Measurements from ENCODE around the gene F8.
A peak's percentile ranks its signal among the peaks of the same experiment; 100 is the strongest.
"Not testable (repeated sequence)": the region's sequence is repeated elsewhere in the genome, so short reads cannot be mapped to it uniquely, and the experiment has no call there.

F8 gene

GRCh38 chrX:154918060-154918483 is 104.5 kb downstream of the F8 start:
- no peaks in the 10 kb centered on the region for H3K4me1 ChIP-seq (ENCODE audit: insufficient read depth, insufficient read length)
- peak; percentile 22 for DNase-seq (ENCODE audit: low read depth, low spot score)
- no peaks in the 10 kb centered on the region for H3K27me3 ChIP-seq (ENCODE audit: insufficient read depth, insufficient read length)
- no peak overlapping the region for H3K4me3 ChIP-seq (ENCODE audit: insufficient read length, low read depth)
- no peaks in the 10 kb centered on the region for H3K36me3 ChIP-seq (ENCODE audit: insufficient read depth, insufficient read length, low read length)
- no peaks in the 10 kb centered on the region for H3K9me3 ChIP-seq (ENCODE audit: insufficient read depth, low read length)
- no peak overlapping the region for H3K9ac ChIP-seq (ENCODE audit: insufficient read length, low read depth)
- TF ChIP-seq YY1 (IDR thresholded peaks at IDR 0.05; ENCODE audit: insufficient read depth, insufficient read length) (no peak), SUZ12 (IDR thresholded peaks at IDR 0.05; ENCODE audit: extremely low read depth, insufficient read depth, insufficient read length) (no peak), ZNF274 (IDR thresholded peaks at IDR 0.05; ENCODE audit: low read depth, low read length) (no peak)

- Histone ChIP-seq H3K4me3 (ENCODE audit: insufficient read length, low read depth) (no peak overlapping the region), H3K4me1 (ENCODE audit: insufficient read depth, insufficient read length) (no peaks in the 10 kb centered on the region), H3K27me3 (ENCODE audit: insufficient read depth, insufficient read length) (no peaks in the 10 kb centered on the region), H3K36me3 (ENCODE audit: insufficient read depth, insufficient read length, low read length) (no peaks in the 10 kb centered on the region), H3K9me3 (ENCODE audit: insufficient read depth, low read length) (no peaks in the 10 kb centered on the region), H3K9ac (ENCODE audit: insufficient read length, low read depth) (no peak overlapping the region)
- DNase-seq (ENCODE audit: low read depth, low spot score), result no peak
- no peak for TF ChIP-seq YY1 (IDR thresholded peaks at IDR 0.05; ENCODE audit: insufficient read depth, insufficient read length)
- TF ChIP-seq ZNF274 (IDR thresholded peaks at IDR 0.05; ENCODE audit: low read depth, low read length), result no peak
- no peak for TF ChIP-seq SUZ12 (IDR thresholded peaks at IDR 0.05; ENCODE audit: extremely low read depth, insufficient read depth, insufficient read length)
These were observed 108.5 kb downstream of the F8 start for GRCh38 chrX:154914052-154914451.

- not testable (repeated sequence) for H3K9me3 ChIP-seq (ENCODE audit: insufficient read depth, low read length)
These were observed 112.0 kb downstream of the F8 start for GRCh38 chrX:154910528-154910927.

GRCh38 chrX:154910048-154910447 is 112.5 kb downstream of the F8 start:
- DNase-seq (ENCODE audit: low read depth, low spot score); H3K27me3 ChIP-seq (ENCODE audit: insufficient read depth, insufficient read length); H3K4me1 ChIP-seq (ENCODE audit: insufficient read depth, insufficient read length); H3K36me3 ChIP-seq (ENCODE audit: insufficient read depth, insufficient read length, low read length); H3K4me3 ChIP-seq (ENCODE audit: insufficient read length, low read depth); H3K9ac ChIP-seq (ENCODE audit: insufficient read length, low read depth); H3K9me3 ChIP-seq (ENCODE audit: insufficient read depth, low read length): not testable (repeated sequence)

More at GRCh38 chrX:154910528-154910927, 112.0 kb downstream of the F8 start:
- H3K36me3 ChIP-seq (ENCODE audit: insufficient read depth, insufficient read length, low read length); H3K27me3 ChIP-seq (ENCODE audit: insufficient read depth, insufficient read length); H3K4me1 ChIP-seq (ENCODE audit: insufficient read depth, insufficient read length); H3K4me3 ChIP-seq (ENCODE audit: insufficient read length, low read depth); H3K9ac ChIP-seq (ENCODE audit: insufficient read length, low read depth); DNase-seq (ENCODE audit: low read depth, low spot score): not testable (repeated sequence)

- DNase-seq (ENCODE audit: low read depth, low spot score), result no peak
- Histone ChIP-seq H3K9ac (ENCODE audit: insufficient read length, low read depth) (no peak overlapping the region), H3K27me3 (ENCODE audit: insufficient read depth, insufficient read length) (no peaks in the 10 kb centered on the region), H3K4me3 (ENCODE audit: insufficient read length, low read depth) (no peak overlapping the region), H3K9me3 (ENCODE audit: insufficient read depth, low read length) (no peaks in the 10 kb centered on the region), H3K4me1 (ENCODE audit: insufficient read depth, insufficient read length) (no peaks in the 10 kb centered on the region), H3K36me3 (ENCODE audit: insufficient read depth, insufficient read length, low read length) (no peaks in the 10 kb centered on the region)
- no peak for TF ChIP-seq SUZ12 (IDR thresholded peaks at IDR 0.05; ENCODE audit: extremely low read depth, insufficient read depth, insufficient read length)
- TF ChIP-seq YY1 (IDR thresholded peaks at IDR 0.05; ENCODE audit: insufficient read depth, insufficient read length), result no peak
- TF ChIP-seq ZNF274 (IDR thresholded peaks at IDR 0.05; ENCODE audit: low read depth, low read length), result no peak
These were observed 113.7 kb downstream of the F8 start for GRCh38 chrX:154908821-154909220.

- no peaks in the 10 kb centered on the region for H3K4me1 ChIP-seq (ENCODE audit: insufficient read depth, insufficient read length)
- no peak for DNase-seq (ENCODE audit: low read depth, low spot score)
- no peaks in the 10 kb centered on the region for H3K36me3 ChIP-seq (ENCODE audit: insufficient read depth, insufficient read length, low read length)
- TF ChIP-seq ZNF274 (IDR thresholded peaks at IDR 0.05; ENCODE audit: low read depth, low read length) (no peak), YY1 (IDR thresholded peaks at IDR 0.05; ENCODE audit: insufficient read depth, insufficient read length) (no peak), SUZ12 (IDR thresholded peaks at IDR 0.05; ENCODE audit: extremely low read depth, insufficient read depth, insufficient read length) (no peak)
- no peak overlapping the region for H3K4me3 ChIP-seq (ENCODE audit: insufficient read length, low read depth)
- H3K9ac ChIP-seq (ENCODE audit: insufficient read length, low read depth), result no peak overlapping the region
- no peaks in the 10 kb centered on the region for H3K9me3 ChIP-seq (ENCODE audit: insufficient read depth, low read length)
- no peaks in the 10 kb centered on the region for H3K27me3 ChIP-seq (ENCODE audit: insufficient read depth, insufficient read length)
These were observed 120.1 kb downstream of the F8 start for GRCh38 chrX:154902408-154902807.

GRCh38 chrX:154900323-154900722 is 122.2 kb downstream of the F8 start:
- no peak for DNase-seq (ENCODE audit: low read depth, low spot score)
- Histone ChIP-seq H3K9ac (ENCODE audit: insufficient read length, low read depth) (no peak overlapping the region), H3K4me1 (ENCODE audit: insufficient read depth, insufficient read length) (no peaks in the 10 kb centered on the region), H3K4me3 (ENCODE audit: insufficient read length, low read depth) (no peak overlapping the region), H3K27me3 (ENCODE audit: insufficient read depth, insufficient read length) (no peaks in the 10 kb centered on the region), H3K36me3 (ENCODE audit: insufficient read depth, insufficient read length, low read length) (no peaks in the 10 kb centered on the region), H3K9me3 (ENCODE audit: insufficient read depth, low read length) (no peaks in the 10 kb centered on the region)
- no peak for TF ChIP-seq ZNF274 (IDR thresholded peaks at IDR 0.05; ENCODE audit: low read depth, low read length)

GRCh38 chrX:154892296-154892695 is 130.2 kb downstream of the F8 start:
- no peak overlapping the region for H3K4me3 ChIP-seq (ENCODE audit: insufficient read length, low read depth)
- no peaks in the 10 kb centered on the region for H3K9me3 ChIP-seq (ENCODE audit: insufficient read depth, low read length)
- no peak for DNase-seq (ENCODE audit: low read depth, low spot score)
- H3K27me3 ChIP-seq (ENCODE audit: insufficient read depth, insufficient read length), result no peaks in the 10 kb centered on the region
- no peaks in the 10 kb centered on the region for H3K36me3 ChIP-seq (ENCODE audit: insufficient read depth, insufficient read length, low read length)
- H3K4me1 ChIP-seq (ENCODE audit: insufficient read depth, insufficient read length), result no peaks in the 10 kb centered on the region
- TF ChIP-seq ZNF274 (IDR thresholded peaks at IDR 0.05; ENCODE audit: low read depth, low read length) (no peak), YY1 (IDR thresholded peaks at IDR 0.05; ENCODE audit: insufficient read depth, insufficient read length) (no peak)
- no peak overlapping the region for H3K9ac ChIP-seq (ENCODE audit: insufficient read length, low read depth)

All from NT2/D1 (cell line).